ENCODE results near the gene IFI44. TPM values are rescaled to one million over a fixed set of nuclear protein-coding genes. Genes with fewer than 3 reads are reported as not detected.
A peak's percentile ranks its signal among the peaks of the same experiment; 100 is the strongest.

IFI44 gene
- polyA plus RNA-seq, 1 of the 3 experiments (the other 2 are of a cell fraction) = 6.5 TPM

DNA sequence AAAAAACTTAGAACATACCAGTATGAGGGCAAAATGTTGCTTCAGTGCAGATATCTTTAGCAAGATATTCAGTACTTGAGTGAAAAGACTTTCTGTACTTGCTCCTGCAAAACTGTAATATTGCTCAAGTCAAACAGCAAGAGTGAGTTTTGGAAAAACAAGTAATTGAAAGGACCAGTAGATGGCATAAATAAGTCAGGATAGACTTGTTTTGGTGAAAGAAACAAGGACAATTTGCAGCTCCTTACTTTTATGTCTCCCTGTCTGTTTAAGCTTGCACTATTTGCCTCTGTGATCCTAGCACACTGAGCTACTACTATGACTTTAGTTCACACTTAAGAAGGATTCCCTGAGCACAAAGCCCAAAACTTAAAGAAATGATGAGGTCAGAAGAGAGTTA, 39.1 kb downstream of the IFI44 start:
- H3K4me2 ChIP-seq = peak overlapping the region; percentile 44
- POLR2A ChIA-PET = no interaction called here
- peak overlapping the region; percentile 67 to 79; a peak in 3 of 4 replicates for H3K27ac ChIP-seq (ENCODE audit: low read depth in 2 of 2, low read length in 1 of 2)

GRCh38 chr1:78690516-78690915, 40.9 kb downstream of the IFI44 start:
- no peaks in the 10 kb centered on the region for H3K27me3 ChIP-seq (ENCODE audit: insufficient read depth)
- H3K4me3 ChIP-seq (ENCODE audit: low read depth in 2 of 2, low read length in 1 of 2) = no peak overlapping the region
- TF ChIP-seq EZH2phosphoT487 (IDR thresholded peaks at IDR 0.05; ENCODE audit: borderline replicate concordance, low read depth) = no peak
- peak; percentile 29; the same call in 1 of the 2 replicates for TF ChIP-seq TCF12 (IDR thresholded peaks at IDR 0.05)
- WGBS (ENCODE audit: low lambda C conversion rate) = 85% methylated on average over 3 of the region's 3 CpGs
- no peak overlapping the region; a peak in 1 of 4 replicates for H3K27ac ChIP-seq (ENCODE audit: low read depth in 2 of 2, low read length in 1 of 2)
- DNase-seq = no peak
- CTCF ChIA-PET = interaction anchor here (0.6 to 1.3 kb wide), 2 partner anchors 74 to 807 kb away, joined by 3 read pairs; no protein-coding TSS in a partner anchor
- H3K36me3 ChIP-seq (replicated peaks in 1 of 2; ENCODE audit: control insufficient read depth in 1 of 2, insufficient read depth in 2 of 2, low read length in 1 of 2) = peaks cover 0 to 2% of the 10 kb centered on the region in 2 experiments
- POLR2A ChIA-PET = no interaction called here
- H3K79me2 ChIP-seq (ENCODE audit: insufficient read depth) = no peaks in the 10 kb centered on the region
- no peak overlapping the region for H3K9ac ChIP-seq
- peaks cover 0 to 20% of the 10 kb centered on the region in 2 experiments; a peak in 3 of 4 replicates for H3K4me1 ChIP-seq (ENCODE audit: control insufficient read depth in 1 of 2, insufficient read depth in 2 of 2, low read depth in 1 of 2, low read length in 1 of 2)
- no peaks in the 10 kb centered on the region for H4K20me1 ChIP-seq (ENCODE audit: insufficient read depth)
- no peaks in the 10 kb centered on the region for H3K9me3 ChIP-seq
- no peak overlapping the region for H2AFZ ChIP-seq (ENCODE audit: low read depth)
- H3F3A ChIP-seq (replicated peaks; ENCODE audit: insufficient read depth) = peaks cover 52% of the 10 kb centered on the region
- H3K9me2 ChIP-seq = no peaks in the 10 kb centered on the region
- H3K4me2 ChIP-seq = no peak overlapping the region; the same call in 1 of the 2 replicates

More for the DNA sequence above, 39.1 kb downstream of the IFI44 start:
- CTCF ChIA-PET = interaction anchor here (0.7 to 2.0 kb wide), 5 partner anchors 11 to 489 kb away, joined by 3 to 16 read pairs (median 3); no protein-coding TSS in a partner anchor
- peak; percentile 14 for DNase-seq
- Histone ChIP-seq H3K4me1 (ENCODE audit: control insufficient read depth in 1 of 2, insufficient read depth in 2 of 2, low read depth in 1 of 2, low read length in 1 of 2) (peaks cover 4 to 20% of the 10 kb centered on the region in 2 experiments), H4K20me1 (ENCODE audit: insufficient read depth) (no peaks in the 10 kb centered on the region), H3K9ac (peak overlapping the region; percentile 20; the same call in 1 of the 2 replicates), H3K79me2 (ENCODE audit: insufficient read depth) (no peaks in the 10 kb centered on the region), H3K9me3 (no peaks in the 10 kb centered on the region), H3K27me3 (ENCODE audit: insufficient read depth) (no peaks in the 10 kb centered on the region), H3K4me3 (ENCODE audit: low read depth in 2 of 2, low read length in 1 of 2) (no peak overlapping the region; a peak in 1 of 4 replicates), H3K36me3 (replicated peaks in 1 of 2; ENCODE audit: control insufficient read depth in 1 of 2, insufficient read depth in 2 of 2, low read length in 1 of 2) (no peaks in the 10 kb centered on the region), H3F3A (replicated peaks; ENCODE audit: insufficient read depth) (peaks cover 50% of the 10 kb centered on the region), H3K9me2 (no peaks in the 10 kb centered on the region), H2AFZ (ENCODE audit: low read depth) (no peak overlapping the region)
- TF ChIP-seq TCF12 (IDR thresholded peaks at IDR 0.05) (no peak), SMC3 (IDR thresholded peaks at IDR 0.05; ENCODE audit: low read depth, low read length) (peak; percentile 41), RAD21 (IDR thresholded peaks at IDR 0.05; ENCODE audit: low read length) (peak; percentile 72), CTCF (IDR thresholded peaks at IDR 0.05) (peak; percentile 62)

- no peaks in the 10 kb centered on the region for H3K79me2 ChIP-seq (ENCODE audit: insufficient read depth)
- H3K9me3 ChIP-seq = peaks cover 5% of the 10 kb centered on the region; the same call in 1 of the 2 replicates
- H3K9ac ChIP-seq = no peak overlapping the region
- DNase-seq = no peak
- POLR2A ChIA-PET = no interaction called here
- peaks cover 0 to 6% of the 10 kb centered on the region in 2 experiments for H3K36me3 ChIP-seq (replicated peaks in 1 of 2; ENCODE audit: control insufficient read depth in 1 of 2, insufficient read depth in 2 of 2, low read length in 1 of 2)
- H3K4me3 ChIP-seq (ENCODE audit: low read depth in 2 of 2, low read length in 1 of 2) = no peak overlapping the region
- no peaks in the 10 kb centered on the region for H4K20me1 ChIP-seq (ENCODE audit: insufficient read depth)
- CTCF ChIA-PET = interaction anchor here (1.2 kb wide), 1 partner anchor 547 kb away, joined by 3 read pairs; no protein-coding TSS in a partner anchor
- peaks cover 0 to 20% of the 10 kb centered on the region in 2 experiments; a peak in 3 of 4 replicates for H3K4me1 ChIP-seq (ENCODE audit: control insufficient read depth in 1 of 2, insufficient read depth in 2 of 2, low read depth in 1 of 2, low read length in 1 of 2)
- H3K4me2 ChIP-seq = peak overlapping the region; percentile 23; the same call in 1 of the 2 replicates
- H2AFZ ChIP-seq (ENCODE audit: low read depth) = no peak overlapping the region
- H3K9me2 ChIP-seq = no peaks in the 10 kb centered on the region
- WGBS (ENCODE audit: low lambda C conversion rate) = 7% methylated on average over 4 of the region's 4 CpGs
- H3K27me3 ChIP-seq (ENCODE audit: insufficient read depth) = no peaks in the 10 kb centered on the region
- peaks cover 51% of the 10 kb centered on the region for H3F3A ChIP-seq (replicated peaks; ENCODE audit: insufficient read depth)
- H3K27ac ChIP-seq (ENCODE audit: low read depth in 2 of 2, low read length in 1 of 2) = peak overlapping the region in 1 of 2 experiments; percentile 57; a peak in 2 of 4 replicates
- TF ChIP-seq JUND (IDR thresholded peaks at IDR 0.05) (peak; percentile 91), TAF1 (IDR thresholded peaks at IDR 0.05; ENCODE audit: borderline replicate concordance, low read depth, low read length) (no peak), EP300 (IDR thresholded peaks at IDR 0.05; ENCODE audit: borderline replicate concordance in 1 of 2, low read depth in 1 of 2, low read length in 1 of 2) (peak in 1 of 2 experiments; percentile 83; a peak in 2 of 4 replicates), FOXJ3 (CRISPR knock-in tag; IDR thresholded peaks at IDR 0.05) (no peak), SIN3A (IDR thresholded peaks at IDR 0.05; ENCODE audit: borderline replicate concordance, low read depth, low read length) (no peak), MEF2A (IDR thresholded peaks at IDR 0.05; ENCODE audit: borderline replicate concordance, low read depth) (no peak; the same call in 1 of the 2 replicates), CHD2 (IDR thresholded peaks at IDR 0.05; ENCODE audit: low read length, partially characterized antibody) (no peak), FOXM1 (IDR thresholded peaks at IDR 0.05; ENCODE audit: low read depth) (peak; percentile 88; the same call in 1 of the 2 replicates), POLR2AphosphoS5 (IDR thresholded peaks at IDR 0.05; ENCODE audit: low read depth, low read length) (peak; percentile 66; the same call in 1 of the 2 replicates), RCOR1 (IDR thresholded peaks at IDR 0.05; ENCODE audit: low read length) (no peak), NRF1 (IDR thresholded peaks at IDR 0.05; ENCODE audit: low read depth, low read length) (no peak), NFIC (IDR thresholded peaks at IDR 0.05; ENCODE audit: borderline replicate concordance) (peak; percentile 57), EZH2phosphoT487 (IDR thresholded peaks at IDR 0.05; ENCODE audit: borderline replicate concordance, low read depth) (no peak), TCF12 (IDR thresholded peaks at IDR 0.05) (peak; percentile 83)
- TF ChIP-seq, protein P1, sequence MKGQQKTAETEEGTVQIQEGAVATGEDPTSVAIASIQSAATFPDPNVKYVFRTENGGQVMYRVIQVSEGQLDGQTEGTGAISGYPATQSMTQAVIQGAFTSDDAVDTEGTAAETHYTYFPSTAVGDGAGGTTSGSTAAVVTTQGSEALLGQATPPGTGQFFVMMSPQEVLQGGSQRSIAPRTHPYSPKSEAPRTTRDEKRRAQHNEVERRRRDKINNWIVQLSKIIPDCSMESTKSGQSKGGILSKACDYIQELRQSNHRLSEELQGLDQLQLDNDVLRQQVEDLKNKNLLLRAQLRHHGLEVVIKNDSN (IDR thresholded peaks at IDR 0.05; ENCODE audit: borderline replicate concordance, low read depth) = no peak
These were observed 42.5 kb downstream of the IFI44 start for GRCh38 chr1:78691995-78692747.
